Panc1 (cell line): ENCODE data around the gene FAM210B.

ENCODE experiments used
- CTCF ChIP-seq: fragments of 450-650 bp; IDR thresholded peaks from 2 replicates; pipeline ENCODE4 v1.5.1; 2017; ENCODE audit warnings: mild to moderate bottlenecking
- POLR2AphosphoS5 ChIP-seq: IDR thresholded peaks from 2 replicates; pipeline ENCODE4 v1.6.1; 2012; ENCODE audit warnings: mild to moderate bottlenecking, low read depth, low read length, moderate library complexity

- TF ChIP-seq POLR2AphosphoS5 = no peak
- TF ChIP-seq CTCF = no peak
Measured at GRCh38 chr20:56328861-56329260, 29.9 kb upstream of the FAM210B start.
